Measurements from ENCODE around the gene BOD1. TPM values are rescaled to one million over a fixed set of nuclear protein-coding genes. Genes with fewer than 3 reads are reported as not detected.
A peak's percentile ranks its signal among the peaks of the same experiment; 100 is the strongest.

BOD1 gene
- total and polyA plus RNA-seq, 4 donors, result 23.3 to 63.1 (median 35.9) TPM

DNA sequence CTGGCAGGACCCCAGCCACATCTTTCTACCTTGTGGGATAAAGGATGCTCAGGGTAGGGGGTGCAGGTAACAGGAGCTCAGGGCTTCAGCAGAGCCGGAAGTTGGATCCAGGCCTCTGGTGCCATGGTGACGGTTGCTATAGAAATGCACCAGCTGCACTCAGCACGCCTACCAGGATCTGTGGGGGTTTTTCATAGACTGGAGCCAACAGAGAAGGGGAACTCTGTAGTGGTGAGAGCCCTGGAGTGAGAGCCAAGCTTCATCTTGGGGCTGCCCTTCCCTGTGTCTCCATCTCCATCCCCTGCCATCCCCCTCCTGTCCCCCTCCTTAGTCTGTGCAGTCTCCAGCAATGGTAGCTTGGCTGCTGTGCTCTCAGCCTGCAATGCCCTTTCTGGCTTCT, 27.5 kb upstream of the BOD1 start:
- Histone ChIP-seq H3K27me3 (ENCODE audit: control insufficient read depth in 3 of 3, insufficient read depth in 3 of 3, low read length in 2 of 3) (no peaks in the 10 kb centered on the region), H3K27ac (ENCODE audit: low read depth in 1 of 2, low read length in 1 of 2) (no peak overlapping the region), H3K4me1 (ENCODE audit: control insufficient read depth in 5 of 5, insufficient read depth in 5 of 5, low read length in 5 of 5) (peaks cover 0 to 5% (median 0%) of the 10 kb centered on the region in 5 donors), H3K9ac (ENCODE audit: insufficient read depth in 1 of 2, low read length in 2 of 2) (no peak overlapping the region), H3K9me3 (ENCODE audit: control insufficient read depth in 4 of 4, insufficient read depth in 3 of 4, low read length in 3 of 4) (no peaks in the 10 kb centered on the region), H3K36me3 (ENCODE audit: control insufficient read depth in 4 of 4, insufficient read depth in 4 of 4, low read length in 4 of 4) (no peaks in the 10 kb centered on the region), H3K4me3 (no peak overlapping the region)
- TF ChIP-seq, protein P1, sequence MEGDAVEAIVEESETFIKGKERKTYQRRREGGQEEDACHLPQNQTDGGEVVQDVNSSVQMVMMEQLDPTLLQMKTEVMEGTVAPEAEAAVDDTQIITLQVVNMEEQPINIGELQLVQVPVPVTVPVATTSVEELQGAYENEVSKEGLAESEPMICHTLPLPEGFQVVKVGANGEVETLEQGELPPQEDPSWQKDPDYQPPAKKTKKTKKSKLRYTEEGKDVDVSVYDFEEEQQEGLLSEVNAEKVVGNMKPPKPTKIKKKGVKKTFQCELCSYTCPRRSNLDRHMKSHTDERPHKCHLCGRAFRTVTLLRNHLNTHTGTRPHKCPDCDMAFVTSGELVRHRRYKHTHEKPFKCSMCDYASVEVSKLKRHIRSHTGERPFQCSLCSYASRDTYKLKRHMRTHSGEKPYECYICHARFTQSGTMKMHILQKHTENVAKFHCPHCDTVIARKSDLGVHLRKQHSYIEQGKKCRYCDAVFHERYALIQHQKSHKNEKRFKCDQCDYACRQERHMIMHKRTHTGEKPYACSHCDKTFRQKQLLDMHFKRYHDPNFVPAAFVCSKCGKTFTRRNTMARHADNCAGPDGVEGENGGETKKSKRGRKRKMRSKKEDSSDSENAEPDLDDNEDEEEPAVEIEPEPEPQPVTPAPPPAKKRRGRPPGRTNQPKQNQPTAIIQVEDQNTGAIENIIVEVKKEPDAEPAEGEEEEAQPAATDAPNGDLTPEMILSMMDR (IDR thresholded peaks at IDR 0.05; ENCODE audit: control extremely low read depth, extremely low read depth), result no peak
- DNase-seq (peak; percentile 56 to 70 (median 64)), ATAC-seq (ENCODE audit: insufficient read depth, low FRiP score) (no peak)
- WGBS, 2 donors, result 65 to 80% methylated on average over 3 of the region's 3 CpGs

DNA sequence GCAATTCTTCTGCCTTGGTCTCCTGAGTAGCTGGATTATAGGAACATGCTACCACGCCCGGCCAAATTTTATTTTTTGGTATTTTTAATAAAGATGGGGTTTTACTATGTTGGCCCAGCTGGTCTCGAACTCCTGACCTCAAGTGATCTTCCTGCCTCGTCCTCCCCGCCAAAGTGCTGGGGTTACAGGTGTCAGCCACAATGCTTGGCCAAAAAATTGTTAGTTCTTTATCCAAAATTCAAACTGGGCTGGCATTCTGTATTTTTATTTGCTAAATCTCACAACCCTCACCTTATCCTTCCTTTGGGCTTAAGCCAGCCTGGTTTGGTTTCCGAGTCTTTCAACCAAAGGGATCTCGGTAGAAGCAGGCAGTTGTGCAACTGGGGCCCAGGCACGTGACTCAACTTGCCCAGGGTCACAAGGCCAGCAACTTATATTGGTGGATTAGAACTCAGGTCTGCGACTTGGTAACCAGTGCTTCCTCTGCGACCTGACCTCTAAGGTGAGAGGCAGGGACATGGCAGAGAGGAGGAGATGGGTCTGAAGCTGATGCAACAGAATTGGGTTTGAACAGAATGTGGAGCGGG, 26.5 kb upstream of the BOD1 start:
- Histone ChIP-seq H3K4me3 (no peak overlapping the region), H3K27me3 (ENCODE audit: control insufficient read depth in 3 of 3, insufficient read depth in 3 of 3, low read length in 2 of 3) (no peaks in the 10 kb centered on the region), H3K9ac (ENCODE audit: insufficient read depth in 1 of 2, low read length in 2 of 2) (no peak overlapping the region), H3K9me3 (ENCODE audit: control insufficient read depth in 4 of 4, insufficient read depth in 3 of 4, low read length in 3 of 4) (no peaks in the 10 kb centered on the region), H3K27ac (ENCODE audit: low read depth in 1 of 2, low read length in 1 of 2) (peak overlapping the region in 1 of 2 donors; percentile 43), H3K4me1 (ENCODE audit: control insufficient read depth in 5 of 5, insufficient read depth in 5 of 5, low read length in 5 of 5) (peaks cover 0 to 9% (median 2%) of the 10 kb centered on the region in 5 donors), H3K36me3 (ENCODE audit: control insufficient read depth in 4 of 4, insufficient read depth in 4 of 4, low read length in 4 of 4) (no peaks in the 10 kb centered on the region)
- DNase-seq, result no peak
- WGBS, 2 donors, result 84 to 88% methylated on average over 11 of the region's 11 CpGs
- TF ChIP-seq, protein P1 (IDR thresholded peaks at IDR 0.05; ENCODE audit: control extremely low read depth, extremely low read depth), result no peak
- ATAC-seq (ENCODE audit: insufficient read depth, low FRiP score), result no peak

DNA sequence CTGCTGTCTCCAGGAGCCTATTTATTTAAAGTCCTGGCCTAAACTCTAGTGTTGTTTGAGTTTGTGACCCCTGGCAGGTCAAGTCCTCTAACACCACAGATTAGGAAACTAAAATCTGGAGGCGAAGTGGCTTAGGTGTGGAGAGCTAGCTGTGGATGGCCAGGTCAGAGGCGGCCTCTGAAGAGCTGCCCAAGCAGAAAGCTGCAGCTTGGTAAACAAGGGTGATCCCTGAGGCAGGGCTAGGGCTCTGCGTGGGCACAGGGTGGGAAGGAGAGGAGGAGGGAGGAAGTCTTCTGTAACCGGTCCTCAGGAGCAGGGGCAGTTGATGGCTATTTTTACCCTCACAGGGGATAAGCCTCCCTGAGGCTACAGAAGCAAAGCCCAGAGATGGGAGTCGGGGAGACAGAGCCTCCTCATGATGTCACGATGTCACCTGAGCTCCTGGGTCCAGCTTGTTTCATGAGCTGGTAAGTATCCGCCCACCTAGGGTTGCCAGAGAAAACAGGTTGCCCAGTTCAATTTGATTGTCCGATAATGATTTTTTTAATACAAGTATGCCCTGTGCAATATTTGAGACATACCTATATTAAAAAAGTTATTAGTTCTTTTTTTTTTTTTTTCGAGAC, 25.9 kb upstream of the BOD1 start:
- Histone ChIP-seq H3K4me3 (no peak overlapping the region), H3K36me3 (ENCODE audit: control insufficient read depth in 4 of 4, insufficient read depth in 4 of 4, low read length in 4 of 4) (no peaks in the 10 kb centered on the region), H3K27ac (ENCODE audit: low read depth in 1 of 2, low read length in 1 of 2) (no peak overlapping the region), H3K9ac (ENCODE audit: insufficient read depth in 1 of 2, low read length in 2 of 2) (no peak overlapping the region), H3K4me1 (ENCODE audit: control insufficient read depth in 5 of 5, insufficient read depth in 5 of 5, low read length in 5 of 5) (peaks cover 0 to 9% (median 2%) of the 10 kb centered on the region in 5 donors), H3K27me3 (ENCODE audit: control insufficient read depth in 3 of 3, insufficient read depth in 3 of 3, low read length in 2 of 3) (no peaks in the 10 kb centered on the region), H3K9me3 (ENCODE audit: control insufficient read depth in 4 of 4, insufficient read depth in 3 of 4, low read length in 3 of 4) (no peaks in the 10 kb centered on the region)
- 78 to 92% methylated on average over 9 of the region's 9 CpGs for WGBS, 2 donors
- no peak for DNase-seq
- TF ChIP-seq, protein P1 (IDR thresholded peaks at IDR 0.05; ENCODE audit: control extremely low read depth, extremely low read depth), result no peak
- ATAC-seq (ENCODE audit: insufficient read depth, low FRiP score), result peak; percentile 29

Measured in lung (tissue), 12 donors.